GM13977 (cell line): ENCODE measurements around the gene GCNA.
"Not testable (repeated sequence)": the region's sequence is repeated elsewhere in the genome, so short reads cannot be mapped to it uniquely, and the experiment has no call there.

Source experiments
- DNase-seq: peaks from one replicate; pipeline ENCODE4 v3.0.0; 2012; ENCODE audit warnings: low spot score
- in situ Hi-C: fragments of 300-500 bp; cut with MboI; formaldehyde crosslinking; loops from one replicate; pipeline ENCODE4 v1.12.0; 2022; ENCODE audit warnings: low sequenced_read_pairs, low pct_unique_long_range_greater_than_20kb, mixed read lengths, inconsistent platforms; ENCODE audit not compliant: unreplicated experiment
- TF ChIP-seq, protein P1 (sequence below): IDR thresholded peaks from 2 replicates; pipeline ENCODE4 v1.5.1; 2012; ENCODE audit warnings: mild to moderate bottlenecking, control low read depth; ENCODE audit not compliant: insufficient read depth; ENCODE audit errors: extremely low read depth, missing control alignments

Gene GCNA

DNA sequence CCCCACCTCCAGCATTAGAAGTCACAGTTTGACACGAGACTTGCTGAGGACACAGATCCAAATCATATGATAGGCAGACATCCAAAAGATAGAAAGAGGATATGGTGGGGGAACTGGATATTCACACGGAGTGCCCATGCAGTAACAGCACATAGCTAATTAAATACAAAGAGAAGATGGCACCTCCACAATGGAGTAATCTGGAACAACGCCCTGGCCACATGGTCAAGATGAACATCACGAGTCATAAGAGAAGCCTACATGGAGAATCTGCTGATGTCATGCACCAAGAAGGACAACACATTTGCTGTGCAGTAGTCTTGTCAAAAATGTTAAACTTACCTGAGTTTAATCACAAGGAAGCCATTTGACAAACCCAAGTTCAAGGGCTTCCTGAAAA, 79.0 kb downstream of the GCNA start:
- DNase-seq = no peak
- TF ChIP-seq, protein P1, sequence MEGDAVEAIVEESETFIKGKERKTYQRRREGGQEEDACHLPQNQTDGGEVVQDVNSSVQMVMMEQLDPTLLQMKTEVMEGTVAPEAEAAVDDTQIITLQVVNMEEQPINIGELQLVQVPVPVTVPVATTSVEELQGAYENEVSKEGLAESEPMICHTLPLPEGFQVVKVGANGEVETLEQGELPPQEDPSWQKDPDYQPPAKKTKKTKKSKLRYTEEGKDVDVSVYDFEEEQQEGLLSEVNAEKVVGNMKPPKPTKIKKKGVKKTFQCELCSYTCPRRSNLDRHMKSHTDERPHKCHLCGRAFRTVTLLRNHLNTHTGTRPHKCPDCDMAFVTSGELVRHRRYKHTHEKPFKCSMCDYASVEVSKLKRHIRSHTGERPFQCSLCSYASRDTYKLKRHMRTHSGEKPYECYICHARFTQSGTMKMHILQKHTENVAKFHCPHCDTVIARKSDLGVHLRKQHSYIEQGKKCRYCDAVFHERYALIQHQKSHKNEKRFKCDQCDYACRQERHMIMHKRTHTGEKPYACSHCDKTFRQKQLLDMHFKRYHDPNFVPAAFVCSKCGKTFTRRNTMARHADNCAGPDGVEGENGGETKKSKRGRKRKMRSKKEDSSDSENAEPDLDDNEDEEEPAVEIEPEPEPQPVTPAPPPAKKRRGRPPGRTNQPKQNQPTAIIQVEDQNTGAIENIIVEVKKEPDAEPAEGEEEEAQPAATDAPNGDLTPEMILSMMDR = no peak
- in situ Hi-C loops = no loop called here

DNA sequence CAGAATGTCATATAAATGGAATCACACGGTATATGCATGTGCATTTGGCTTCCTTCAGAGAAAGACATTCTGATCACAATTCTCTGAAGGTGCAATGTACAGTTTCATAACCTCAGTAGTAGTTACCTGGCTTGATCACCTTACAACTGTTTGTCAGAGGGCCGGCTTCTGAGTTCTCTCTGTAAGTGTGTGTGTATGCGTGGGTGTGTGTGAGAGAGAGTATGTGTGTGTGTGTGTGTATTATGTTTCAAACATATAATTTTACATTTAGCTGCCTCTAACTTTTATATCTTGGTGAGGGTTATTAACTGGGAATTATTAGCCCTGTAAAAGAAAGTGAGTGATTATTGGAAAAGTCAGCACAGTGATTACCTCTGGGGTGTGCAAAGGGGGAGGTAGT, 81.1 kb downstream of the GCNA start:
- TF ChIP-seq, protein P1 = no peak
- in situ Hi-C loops = no loop called here
- no peak for DNase-seq

DNA sequence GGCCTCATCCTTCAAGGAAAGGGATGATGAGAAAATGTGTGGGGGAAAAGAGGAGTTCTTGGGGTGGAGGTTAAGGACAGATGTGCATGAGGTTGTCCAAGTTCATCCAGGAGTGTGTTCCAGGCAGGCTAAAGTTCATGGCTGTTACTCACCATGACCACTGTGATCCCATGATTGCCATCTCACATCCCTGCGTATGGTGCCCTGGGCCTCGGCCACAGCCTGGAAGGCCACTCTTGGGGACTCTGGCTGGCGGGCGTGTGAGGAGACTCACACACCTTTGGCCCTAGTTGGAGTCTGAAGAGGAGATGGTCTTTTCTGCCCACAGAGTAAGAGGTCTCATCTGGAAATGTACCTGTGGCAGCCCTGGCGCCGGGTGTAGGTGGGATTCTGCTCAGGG, 81.7 kb downstream of the GCNA start:
- in situ Hi-C loops = no loop called here
- TF ChIP-seq, protein P1 = no peak

DNA sequence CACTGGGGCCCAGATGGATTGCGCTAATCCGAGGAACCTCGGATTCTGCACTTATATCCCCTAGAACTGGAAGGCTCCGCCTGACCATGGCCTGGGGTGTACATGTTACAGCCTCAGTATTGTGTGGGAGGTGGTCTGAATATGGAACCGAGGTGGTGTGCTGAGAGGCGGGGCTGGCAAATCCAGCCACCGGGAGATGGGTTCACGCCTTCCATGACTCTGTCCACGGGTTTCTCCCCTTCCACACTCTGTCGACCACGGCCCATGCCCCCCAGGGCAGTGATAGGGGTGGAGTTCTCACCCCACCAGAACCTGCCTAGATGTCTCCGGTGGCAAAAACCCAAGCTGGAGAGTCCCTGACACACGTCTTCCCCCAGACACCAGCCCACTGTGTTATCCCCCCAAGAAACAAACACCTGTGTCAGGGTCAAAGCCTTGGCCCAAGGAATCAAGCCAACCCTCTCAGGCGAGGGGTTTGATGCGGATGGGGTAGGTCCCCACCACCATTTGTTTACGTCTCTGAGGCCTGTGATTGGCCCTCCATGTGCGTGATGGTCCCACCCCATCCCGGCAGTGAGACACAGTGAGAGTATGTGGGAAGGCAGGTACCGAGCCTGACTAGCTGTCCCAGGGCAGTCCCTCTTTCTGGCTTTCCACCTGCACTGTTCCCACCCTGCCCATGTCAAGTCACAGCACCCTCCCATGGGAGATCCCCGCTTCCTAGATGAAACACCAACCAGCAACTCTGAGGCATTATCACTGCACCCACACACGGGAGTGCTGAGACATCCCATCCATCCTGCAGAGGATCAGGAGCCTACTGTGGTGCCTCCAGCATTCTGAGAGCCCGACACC, 82.6 kb downstream of the GCNA start:
- in situ Hi-C loops = no loop called here
- TF ChIP-seq, protein P1 = no peak
- DNase-seq = no peak

More for the DNA sequence above, 81.7 kb downstream of the GCNA start:
- no peak for DNase-seq

DNA sequence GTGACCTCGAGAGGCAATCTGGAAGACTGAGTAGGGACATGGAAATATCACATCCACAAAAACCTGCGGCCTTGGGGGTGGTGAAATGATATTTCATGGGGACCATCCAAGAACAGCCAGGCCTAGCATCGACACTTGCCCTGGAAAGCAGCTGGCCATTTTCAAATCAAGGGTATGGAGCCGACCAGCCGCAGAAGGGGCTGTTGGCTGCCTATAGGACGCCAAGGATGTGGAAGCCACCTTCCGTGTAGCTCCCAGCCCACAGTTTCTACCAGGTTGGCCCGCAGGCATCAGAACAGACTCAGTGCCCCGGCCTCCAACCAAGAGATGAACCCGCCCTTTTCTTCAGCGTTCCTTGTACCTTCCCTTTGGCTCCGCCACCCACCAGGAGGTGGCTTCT, 83.7 kb downstream of the GCNA start:
- in situ Hi-C loops = no loop called here
- TF ChIP-seq, protein P1 = no peak
- no peak for DNase-seq

DNA sequence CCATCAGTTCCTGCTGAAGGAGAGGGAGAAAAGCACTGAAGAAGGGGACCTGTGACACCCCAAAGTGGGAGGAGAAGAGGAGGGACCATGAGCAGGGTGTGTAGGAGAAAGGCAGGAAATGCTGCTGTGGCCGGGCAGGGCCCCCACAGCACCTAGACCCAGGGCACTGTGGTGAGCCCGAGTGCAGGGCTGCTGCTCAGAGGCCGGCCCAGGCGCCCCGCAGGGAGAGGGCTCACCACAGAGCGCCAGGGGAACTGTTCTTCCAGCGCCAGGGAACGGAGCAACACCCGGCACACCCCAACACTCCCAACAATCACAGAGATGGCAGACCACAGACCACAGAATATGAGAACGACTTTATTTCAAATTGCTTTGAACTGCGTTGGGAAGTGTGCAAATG, 84.4 kb downstream of the GCNA start:
- in situ Hi-C loops, DNase-seq: not testable (repeated sequence)
